ENCODE results near the gene SLC39A11. TPM values are rescaled to one million over a fixed set of nuclear protein-coding genes. Genes with fewer than 3 reads are reported as not detected.

SLC39A11 gene
- total RNA-seq, 1 experiment from 2014 or later = 46.4 TPM

GRCh38 chr17:72715906-72716572 is 376.4 kb downstream of the SLC39A11 start (continued):
- TF ChIP-seq ZBTB33 (IDR thresholded peaks at IDR 0.05; ENCODE audit: extremely low read depth, insufficient replicate concordance, low read length) (peak; percentile 79), MAX (IDR thresholded peaks at IDR 0.05) (peak; percentile 96)

GRCh38 chr17:72714357-72714966 is 378.0 kb downstream of the SLC39A11 start:
- no peak overlapping the region for H3K4me3 ChIP-seq (replicated peaks in 1 of 2; ENCODE audit: low read depth in 1 of 2, low read length in 2 of 2)
- BruUV-seq (replicated peaks) = no TSS peak
- H4K20me1 ChIP-seq (ENCODE audit: insufficient read depth) = no peaks in the 10 kb centered on the region
- TF ChIP-seq EZH2phosphoT487 (IDR thresholded peaks at IDR 0.05; ENCODE audit: borderline replicate concordance) = no peak
- no peak for TF ChIP-seq POLR2AphosphoS5 (IDR thresholded peaks at IDR 0.05; ENCODE audit: low read depth, low read length)
- no peak for TF ChIP-seq SP1 (IDR thresholded peaks at IDR 0.05; ENCODE audit: low read depth)
- TF ChIP-seq RAD21 (IDR thresholded peaks at IDR 0.05; ENCODE audit: low read depth) = no peak
- no peak for TF ChIP-seq ZNF274 (IDR thresholded peaks at IDR 0.05; ENCODE audit: low read depth, low read length)
- TF ChIP-seq TCF7L2 (IDR thresholded peaks at IDR 0.05; ENCODE audit: borderline replicate concordance, extremely low read depth, insufficient read depth, insufficient read length) = no peak
- no peak for TF ChIP-seq ZFX (IDR thresholded peaks at IDR 0.05)
- no peak for TF ChIP-seq REST (IDR thresholded peaks at IDR 0.05; ENCODE audit: low read depth)
- TF ChIP-seq SIN3A (IDR thresholded peaks at IDR 0.05; ENCODE audit: low read depth) = no peak
- no peak for TF ChIP-seq JUND (IDR thresholded peaks at IDR 0.05)
- TF ChIP-seq CBX3 (IDR thresholded peaks at IDR 0.05; ENCODE audit: low read depth) = peak; percentile 30; the same call in 1 of the 2 replicates
- no peak for TF ChIP-seq MAX (IDR thresholded peaks at IDR 0.05)
- TF ChIP-seq EZH2 (IDR thresholded peaks at IDR 0.05) = no peak
- peak; percentile 35; the same call in 1 of the 2 replicates for TF ChIP-seq CEBPB (IDR thresholded peaks at IDR 0.05; ENCODE audit: low read depth)
- no peak for TF ChIP-seq SRF (IDR thresholded peaks at IDR 0.05; ENCODE audit: low read depth)
- H3K36me3 ChIP-seq (ENCODE audit: control insufficient read depth in 1 of 2, insufficient read depth in 2 of 2, low read length in 2 of 2) = peaks cover 0 to 11% of the 10 kb centered on the region in 2 experiments; a peak in 1 of 4 replicates
- peak overlapping the region; percentile 70 for H3K4me2 ChIP-seq (ENCODE audit: low read length)
- ChIA-PET RAD21 (ENCODE audit: low non-redundant PET in 1 of 2, low total read pairs in 2 of 2, uncharacterized antibody in 2 of 2, unreplicated experiment in 2 of 2) (interaction anchor here in 1 of 2 experiments (1.3 kb wide), 1 partner anchor 158 kb away, joined by 3 read pairs; no protein-coding TSS in a partner anchor), POLR2A (interaction anchor here (0.6 to 1.6 kb wide), 3 partner anchors 11 to 212 kb away, joined by 3 to 4 read pairs (median 3); no protein-coding TSS in a partner anchor), CTCF (interaction anchor here (1.2 to 17.1 kb wide), 2 partner anchors 155 to 477 kb away, joined by 3 to 448 read pairs; no protein-coding TSS in a partner anchor)
- DNase-seq (ENCODE audit: low read depth, low spot score) (no peak), ATAC-seq (no peak)
- peaks cover 47 to 66% of the 10 kb centered on the region in 2 experiments for H3K4me1 ChIP-seq (ENCODE audit: control insufficient read depth in 1 of 2, insufficient read depth in 2 of 2, low read length in 2 of 2)
- H3K79me2 ChIP-seq (ENCODE audit: insufficient read depth, low read length) = no peaks in the 10 kb centered on the region; the same call in 1 of the 2 replicates
- H2AFZ ChIP-seq (ENCODE audit: low read depth, low read length, poor library complexity, severe bottlenecking) = no peak overlapping the region
- no peaks in the 10 kb centered on the region for H3K27me3 ChIP-seq (ENCODE audit: insufficient read depth, low read length)
- H3K27ac ChIP-seq (ENCODE audit: low read depth, low read length) = no peak overlapping the region
- intact Hi-C loops (cut with micrococcal nuclease) = no loop called here
- peaks cover 5 to 14% of the 10 kb centered on the region in 2 experiments; a peak in 2 of 4 replicates for H3K9me3 ChIP-seq (ENCODE audit: control insufficient read depth in 1 of 2, insufficient read depth in 1 of 2, low read depth in 1 of 2, low read length in 2 of 2)
- H3K9ac ChIP-seq (ENCODE audit: low read length) = peak overlapping the region; percentile 10; the same call in 1 of the 2 replicates
- no peaks in the 10 kb centered on the region for H3K9me2 ChIP-seq (ENCODE audit: insufficient read depth)
